Astrocyte (in vitro differentiated cells and primary cell): ENCODE data around the gene CACNA1E. TPM values are rescaled to one million over a fixed set of nuclear protein-coding genes. Genes with fewer than 3 reads are reported as not detected.

Source experiments
- DNase-seq: peaks from one replicate; pipeline ENCODE4 v3.0.0-alpha.2; 2010; ENCODE audit warnings: low read depth
- FAIRE-seq: peaks from 2 replicates; lab custom pipeline; 2011; peaks lifted over from hg19 to GRCh38; lab: Jason Lieb, UNC
- H2AFZ ChIP-seq: 2 replicates; pipeline ENCODE4 v1.6.0; 2012; ENCODE audit warnings: low read depth, low read length, inconsistent platforms
- H3K27ac ChIP-seq: 2 replicates; pipeline ENCODE4 v1.5.1; 2011; ENCODE audit warnings: low read depth, low read length, inconsistent platforms
- H3K27me3 ChIP-seq: 2 replicates; pipeline ENCODE4 v1.6.0; 2011; ENCODE audit warnings: low read length, inconsistent platforms; ENCODE audit not compliant: insufficient read depth
- H3K36me3 ChIP-seq: 2 replicates; pipeline ENCODE4 v1.5.1; 2011; ENCODE audit warnings: low read length, inconsistent platforms; ENCODE audit not compliant: insufficient read depth
- H3K4me1 ChIP-seq: 2 replicates; pipeline ENCODE4 v1.5.1; 2011; ENCODE audit warnings: low read length, inconsistent platforms; ENCODE audit not compliant: insufficient read depth
- H3K4me2 ChIP-seq: 2 replicates; pipeline ENCODE4 v1.6.0; 2012; ENCODE audit warnings: low read length, inconsistent platforms
- H3K4me3 ChIP-seq: 2 replicates; pipeline ENCODE4 v1.5.1; 2011; ENCODE audit warnings: low read depth, mild to moderate bottlenecking, low read length, inconsistent platforms; ENCODE audit not compliant: insufficient read depth
- H3K79me2 ChIP-seq: 2 replicates; pipeline ENCODE4 v1.6.0; 2012; ENCODE audit warnings: mild to moderate bottlenecking, low read length, inconsistent platforms; ENCODE audit not compliant: insufficient read depth
- H3K9ac ChIP-seq: 2 replicates; pipeline ENCODE4 v1.6.0; 2012; ENCODE audit warnings: mild to moderate bottlenecking, low read length, inconsistent platforms
- H3K9me3 ChIP-seq: 2 replicates; pipeline ENCODE4 v1.5.1; 2012; ENCODE audit warnings: low read depth, mild to moderate bottlenecking, low read length, inconsistent platforms; ENCODE audit not compliant: insufficient read depth
- H4K20me1 ChIP-seq: 2 replicates; pipeline ENCODE4 v1.6.0; 2012; ENCODE audit warnings: low read length, inconsistent platforms; ENCODE audit not compliant: insufficient read depth
- H3K27ac Mint-ChIP-seq: one replicate; pipeline ENCODE4 v1.8.0; 2021; ENCODE audit warnings: mild to moderate bottlenecking, mixed read lengths; ENCODE audit not compliant: unreplicated experiment
- H3K27me3 Mint-ChIP-seq: one replicate; pipeline ENCODE4 v1.8.0; 2021; ENCODE audit warnings: low read depth, mixed read lengths; ENCODE audit not compliant: unreplicated experiment
- H3K36me3 Mint-ChIP-seq: one replicate; pipeline ENCODE4 v1.8.0; 2021; ENCODE audit warnings: low read depth, mixed read lengths; ENCODE audit not compliant: unreplicated experiment
- H3K4me1 Mint-ChIP-seq: one replicate; pipeline ENCODE4 v1.8.0; 2021; ENCODE audit warnings: low read depth, mixed read lengths; ENCODE audit not compliant: unreplicated experiment
- H3K4me3 Mint-ChIP-seq: one replicate; pipeline ENCODE4 v1.8.0; 2021; ENCODE audit warnings: mild to moderate bottlenecking, moderate library complexity, mixed read lengths; ENCODE audit not compliant: unreplicated experiment
- H3K9me3 Mint-ChIP-seq: one replicate; pipeline ENCODE4 v1.8.0; 2021; ENCODE audit warnings: mild to moderate bottlenecking, mixed read lengths; ENCODE audit not compliant: unreplicated experiment
- CTCF ChIP-seq: IDR thresholded peaks from 2 replicates; pipeline ENCODE4 v1.5.1; 2011; ENCODE audit warnings: low read depth, mild to moderate bottlenecking, inconsistent platforms, low read length, moderate library complexity; ENCODE audit not compliant: insufficient read depth
- EZH2 ChIP-seq: IDR thresholded peaks from 2 replicates; pipeline ENCODE4 v1.6.1; 2012; ENCODE audit warnings: mild to moderate bottlenecking, low read length, inconsistent platforms; ENCODE audit not compliant: insufficient read depth
- total RNA-seq: library from RNA; stranded (reverse); gene quantifications from 2 replicates; pipeline ENCODE4 v1.2.1, GENCODE V29; 2021

The CACNA1E gene
- total RNA-seq, 1 donor from 2014 or later: 0.07 TPM

- H3K79me2 ChIP-seq: no peaks in the 10 kb centered on the region
- no peak overlapping the region for H3K4me3 ChIP-seq
- H3K9me3 ChIP-seq: no peaks in the 10 kb centered on the region
- H2AFZ ChIP-seq: no peak overlapping the region
- Mint-ChIP-seq H3K36me3 (no peaks in the 10 kb centered on the region), H3K4me1 (no peaks in the 10 kb centered on the region), H3K27ac (no peak overlapping the region), H3K4me3 (no peak overlapping the region), H3K27me3 (peaks cover 20% of the 10 kb centered on the region), H3K9me3 (no peaks in the 10 kb centered on the region)
- H3K27ac ChIP-seq: no peak overlapping the region
- no peak for DNase-seq
- no peak overlapping the region for H3K9ac ChIP-seq
- no peaks in the 10 kb centered on the region for H4K20me1 ChIP-seq
- no peaks in the 10 kb centered on the region for H3K27me3 ChIP-seq
- FAIRE-seq: no peak
- H3K4me2 ChIP-seq: no peak overlapping the region
- no peaks in the 10 kb centered on the region for H3K4me1 ChIP-seq
- no peaks in the 10 kb centered on the region for H3K36me3 ChIP-seq
- no peak for TF ChIP-seq EZH2
- TF ChIP-seq CTCF: no peak
These were observed 318.3 kb downstream of the CACNA1E start for GRCh38 chr1:181801617-181802016.

GRCh38 chr1:181802466-181802865 is 319.1 kb downstream of the CACNA1E start:
- Mint-ChIP-seq H3K36me3 (no peaks in the 10 kb centered on the region), H3K27ac (no peak overlapping the region), H3K9me3 (no peaks in the 10 kb centered on the region), H3K4me3 (no peak overlapping the region), H3K27me3 (peaks cover 15% of the 10 kb centered on the region), H3K4me1 (no peaks in the 10 kb centered on the region)
- H4K20me1 ChIP-seq: no peaks in the 10 kb centered on the region
- no peaks in the 10 kb centered on the region for H3K9me3 ChIP-seq
- FAIRE-seq (no peak), DNase-seq (no peak)
- H3K4me1 ChIP-seq: no peaks in the 10 kb centered on the region
- H2AFZ ChIP-seq: no peak overlapping the region
- no peak overlapping the region for H3K9ac ChIP-seq
- no peak overlapping the region for H3K27ac ChIP-seq
- no peaks in the 10 kb centered on the region for H3K79me2 ChIP-seq
- H3K27me3 ChIP-seq: no peaks in the 10 kb centered on the region
- no peak overlapping the region for H3K4me3 ChIP-seq
- no peak overlapping the region for H3K4me2 ChIP-seq
- no peak for TF ChIP-seq EZH2
- TF ChIP-seq CTCF: no peak
- no peaks in the 10 kb centered on the region for H3K36me3 ChIP-seq

GRCh38 chr1:181803421-181803820 is 320.1 kb downstream of the CACNA1E start:
- H3K4me2 ChIP-seq: no peak overlapping the region
- DNase-seq (no peak), FAIRE-seq (no peak)
- H3K79me2 ChIP-seq: no peaks in the 10 kb centered on the region
- H3K9ac ChIP-seq: no peak overlapping the region
- H3K4me3 ChIP-seq: no peak overlapping the region
- H3K27me3 ChIP-seq: no peaks in the 10 kb centered on the region
- no peak for TF ChIP-seq EZH2
- no peak for TF ChIP-seq CTCF
- H2AFZ ChIP-seq: no peak overlapping the region
- H3K4me1 Mint-ChIP-seq: no peaks in the 10 kb centered on the region
- H3K27ac ChIP-seq: no peak overlapping the region
- H3K4me3 Mint-ChIP-seq: no peak overlapping the region
- H3K9me3 ChIP-seq: no peaks in the 10 kb centered on the region
- no peak overlapping the region for H3K27ac Mint-ChIP-seq
- H3K36me3 Mint-ChIP-seq: no peaks in the 10 kb centered on the region
- no peaks in the 10 kb centered on the region for H3K9me3 Mint-ChIP-seq
- no peaks in the 10 kb centered on the region for H3K4me1 ChIP-seq
- H3K36me3 ChIP-seq: no peaks in the 10 kb centered on the region
- no peaks in the 10 kb centered on the region for H4K20me1 ChIP-seq
- H3K27me3 Mint-ChIP-seq: peaks cover 6% of the 10 kb centered on the region
